Measurements from ENCODE around the gene MTMR10.

- TF ChIP-seq EZH2 (IDR thresholded peaks at IDR 0.05; ENCODE audit: borderline replicate concordance, low read depth, low read length, severe bottlenecking) (no peak), CTCF (IDR thresholded peaks at IDR 0.05; ENCODE audit: borderline replicate concordance, extremely low read depth, low read length, poor library complexity, severe bottlenecking) (no peak)
These were observed 68.7 kb downstream of the MTMR10 start for GRCh38 chr15:30922480-30923311.

Measured in DND-41 (cell line).